ENCODE measurements around the gene ZMIZ1. TPM values are rescaled to one million over a fixed set of nuclear protein-coding genes. Genes with fewer than 3 reads are reported as not detected.
A peak's percentile ranks its signal among the peaks of the same experiment; 100 is the strongest.

Gene ZMIZ1
- total and polyA plus RNA-seq, 2 donors from 2014 or later = 14.2 to 97.6 TPM

GRCh38 chr10:79139124-79139835 is 70.5 kb downstream of the ZMIZ1 start:
- H3K36me3 ChIP-seq (ENCODE audit: control insufficient read depth in 2 of 3, insufficient read depth in 3 of 3, low read length in 3 of 3) = peaks cover 8 to 18% (median 10%) of the 10 kb centered on the region in 3 donors
- intact Hi-C loops (cut with DNase I) = no loop called here
- no peaks in the 10 kb centered on the region for H3K9me3 ChIP-seq (ENCODE audit: control insufficient read depth in 2 of 3, insufficient read depth in 1 of 3, low read length in 3 of 3)
- TF ChIP-seq, protein P1, sequence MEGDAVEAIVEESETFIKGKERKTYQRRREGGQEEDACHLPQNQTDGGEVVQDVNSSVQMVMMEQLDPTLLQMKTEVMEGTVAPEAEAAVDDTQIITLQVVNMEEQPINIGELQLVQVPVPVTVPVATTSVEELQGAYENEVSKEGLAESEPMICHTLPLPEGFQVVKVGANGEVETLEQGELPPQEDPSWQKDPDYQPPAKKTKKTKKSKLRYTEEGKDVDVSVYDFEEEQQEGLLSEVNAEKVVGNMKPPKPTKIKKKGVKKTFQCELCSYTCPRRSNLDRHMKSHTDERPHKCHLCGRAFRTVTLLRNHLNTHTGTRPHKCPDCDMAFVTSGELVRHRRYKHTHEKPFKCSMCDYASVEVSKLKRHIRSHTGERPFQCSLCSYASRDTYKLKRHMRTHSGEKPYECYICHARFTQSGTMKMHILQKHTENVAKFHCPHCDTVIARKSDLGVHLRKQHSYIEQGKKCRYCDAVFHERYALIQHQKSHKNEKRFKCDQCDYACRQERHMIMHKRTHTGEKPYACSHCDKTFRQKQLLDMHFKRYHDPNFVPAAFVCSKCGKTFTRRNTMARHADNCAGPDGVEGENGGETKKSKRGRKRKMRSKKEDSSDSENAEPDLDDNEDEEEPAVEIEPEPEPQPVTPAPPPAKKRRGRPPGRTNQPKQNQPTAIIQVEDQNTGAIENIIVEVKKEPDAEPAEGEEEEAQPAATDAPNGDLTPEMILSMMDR (IDR thresholded peaks at IDR 0.05; ENCODE audit: borderline replicate concordance, extremely low read depth, insufficient read depth) = no peak
- no peak overlapping the region for H3K4me3 ChIP-seq (ENCODE audit: low read length in 3 of 3)
- peak in 4 of 5 donors; percentile 58 to 92 (median 73) for DNase-seq
- no peak for FAIRE-seq
- H3K9ac ChIP-seq (ENCODE audit: low read length in 3 of 3) = peak overlapping the region in 2 of 3 donors; percentile 29 to 52
- peak overlapping the region; percentile 64 to 75 for H3K27ac ChIP-seq (ENCODE audit: low read depth in 2 of 2, low read length in 2 of 2)
- peaks cover 13 to 43% (median 39%) of the 10 kb centered on the region in 3 donors for H3K4me1 ChIP-seq (ENCODE audit: control insufficient read depth in 2 of 3, insufficient read depth in 2 of 3, low read depth in 1 of 3, low read length in 3 of 3)
- H3K27me3 ChIP-seq (ENCODE audit: control insufficient read depth, insufficient read depth, low read length) = no peaks in the 10 kb centered on the region

GRCh38 chr10:79140085-79140793 is 71.5 kb downstream of the ZMIZ1 start:
- Histone ChIP-seq H3K36me3 (ENCODE audit: control insufficient read depth in 2 of 3, insufficient read depth in 3 of 3, low read length in 3 of 3) (peaks cover 8 to 18% (median 10%) of the 10 kb centered on the region in 3 donors), H3K9ac (ENCODE audit: low read length in 3 of 3) (peak overlapping the region in 1 of 3 donors; percentile 52), H3K27me3 (ENCODE audit: control insufficient read depth, insufficient read depth, low read length) (no peaks in the 10 kb centered on the region), H3K4me3 (ENCODE audit: low read length in 3 of 3) (no peak overlapping the region), H3K4me1 (ENCODE audit: control insufficient read depth in 2 of 3, insufficient read depth in 2 of 3, low read depth in 1 of 3, low read length in 3 of 3) (peaks cover 14 to 53% (median 45%) of the 10 kb centered on the region in 3 donors), H3K9me3 (ENCODE audit: control insufficient read depth in 2 of 3, insufficient read depth in 1 of 3, low read length in 3 of 3) (no peaks in the 10 kb centered on the region), H3K27ac (ENCODE audit: low read depth in 2 of 2, low read length in 2 of 2) (peak overlapping the region; percentile 64 to 75)
- TF ChIP-seq, protein P1 (IDR thresholded peaks at IDR 0.05; ENCODE audit: borderline replicate concordance, extremely low read depth, insufficient read depth) = no peak
- DNase-seq (no peak), FAIRE-seq (no peak)
- intact Hi-C loops (cut with DNase I) = loop anchor here (10.0 kb wide), 1 partner anchor 65 kb away; no protein-coding TSS in a partner anchor

DNA sequence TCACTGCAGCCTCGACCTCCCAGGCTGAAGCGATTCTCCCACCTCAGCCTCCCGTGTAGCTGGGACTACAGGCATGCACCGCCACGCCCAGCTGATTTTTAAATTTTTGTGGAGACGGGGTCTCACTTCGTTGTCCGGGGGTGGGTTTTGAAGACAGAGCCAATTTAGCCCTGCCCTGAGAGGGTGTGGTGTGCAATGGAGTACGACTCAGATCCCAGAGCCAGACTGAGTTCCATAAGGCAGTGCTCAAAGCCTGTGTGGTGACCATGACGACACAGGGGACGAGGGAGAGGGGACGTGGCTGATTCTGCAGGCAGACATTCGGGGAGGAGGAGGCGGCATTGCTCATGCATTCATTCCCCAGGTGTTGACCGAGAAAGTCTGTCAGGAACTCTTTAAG is 72.1 kb downstream of the ZMIZ1 start:
- H3K4me3 ChIP-seq (ENCODE audit: low read length in 3 of 3) = no peak overlapping the region
- TF ChIP-seq, protein P1 (IDR thresholded peaks at IDR 0.05; ENCODE audit: borderline replicate concordance, extremely low read depth, insufficient read depth) = no peak
- no peaks in the 10 kb centered on the region for H3K27me3 ChIP-seq (ENCODE audit: control insufficient read depth, insufficient read depth, low read length)
- FAIRE-seq (no peak), DNase-seq (peak in 2 of 5 donors; percentile 47 to 64)
- H3K36me3 ChIP-seq (ENCODE audit: control insufficient read depth in 2 of 3, insufficient read depth in 3 of 3, low read length in 3 of 3) = peaks cover 8 to 18% (median 10%) of the 10 kb centered on the region in 3 donors
- H3K4me1 ChIP-seq (ENCODE audit: control insufficient read depth in 2 of 3, insufficient read depth in 2 of 3, low read depth in 1 of 3, low read length in 3 of 3) = peaks cover 14 to 59% (median 50%) of the 10 kb centered on the region in 3 donors
- peak overlapping the region in 1 of 3 donors; percentile 30 for H3K9ac ChIP-seq (ENCODE audit: low read length in 3 of 3)
- intact Hi-C loops (cut with DNase I) = loop anchor here (10.0 kb wide), 1 partner anchor 66 kb away; no protein-coding TSS in a partner anchor
- no peaks in the 10 kb centered on the region for H3K9me3 ChIP-seq (ENCODE audit: control insufficient read depth in 2 of 3, insufficient read depth in 1 of 3, low read length in 3 of 3)
- H3K27ac ChIP-seq (ENCODE audit: low read depth in 2 of 2, low read length in 2 of 2) = no peak overlapping the region

Data from kidney (tissue), 14 donors.